Liver (tissue), 9 donors: Measurements from ENCODE around the gene SMURF2. TPM values are rescaled to one million over a fixed set of nuclear protein-coding genes. Genes with fewer than 3 reads are reported as not detected.
A peak's percentile ranks its signal among the peaks of the same experiment; 100 is the strongest.
"Not testable (repeated sequence)": the region's sequence is repeated elsewhere in the genome, so short reads cannot be mapped to it uniquely, and the experiment has no call there.

Experiments
- DNase-seq: peaks from one replicate; pipeline ENCODE4 v3.0.0-alpha.2; 2017; ENCODE audit warnings: low spot score
- H3K27ac ChIP-seq, 2 donors: one replicate each; pipeline ENCODE4 v1.7.0; 2013; ENCODE audit warnings: inconsistent platforms in 2 of 2, low read length in 2 of 2, control low read depth in 1 of 2, low read depth in 1 of 2, mild to moderate bottlenecking in 1 of 2
- H3K27me3 ChIP-seq, 4 donors: one replicate each; pipeline versions ENCODE4 v1.6.1 to v1.7.0; 2013; ENCODE audit warnings: low read length in 3 of 4, inconsistent platforms in 1 of 4, mild to moderate bottlenecking in 1 of 4, moderate library complexity in 1 of 4; ENCODE audit not compliant: control insufficient read depth in 4 of 4, insufficient read depth in 4 of 4
- H3K36me3 ChIP-seq, 4 donors: one replicate each; pipeline versions ENCODE4 v1.6.1 to v1.7.0; 2013; ENCODE audit warnings: low read length in 3 of 4, mild to moderate bottlenecking in 3 of 4, low read depth in 1 of 4, moderate library complexity in 1 of 4; ENCODE audit not compliant: control insufficient read depth in 4 of 4, insufficient read depth in 3 of 4
- H3K4me1 ChIP-seq, 4 donors: one replicate each; pipeline versions ENCODE4 v1.6.1 to v1.7.0; 2013; ENCODE audit warnings: low read length in 3 of 4, mild to moderate bottlenecking in 3 of 4, moderate library complexity in 1 of 4; ENCODE audit not compliant: control insufficient read depth in 4 of 4, insufficient read depth in 4 of 4
- H3K4me3 ChIP-seq, 3 donors: one replicate each; pipeline versions ENCODE4 v1.6.1 to v1.7.0; 2013; ENCODE audit warnings: low read length in 3 of 3, control low read depth in 1 of 3, low read depth in 1 of 3, mild to moderate bottlenecking in 1 of 3
- H3K9ac ChIP-seq, 2 donors: one replicate each; pipeline ENCODE4 v1.7.0; 2013; ENCODE audit warnings: low read length in 2 of 2, mild to moderate bottlenecking in 2 of 2, moderate library complexity in 2 of 2, control low read depth in 1 of 2, low read depth in 1 of 2
- H3K9me3 ChIP-seq, 4 donors: one replicate each; pipeline versions ENCODE4 v1.6.1 to v1.7.0; 2013; ENCODE audit warnings: low read length in 3 of 4; ENCODE audit not compliant: control insufficient read depth in 4 of 4
- FOXA2 ChIP-seq: IDR thresholded peaks from 2 replicates; pipeline ENCODE4 v1.6.1; 2016; ENCODE audit warnings: antibody characterized with exemption
- HNF4A ChIP-seq, 2 donors: conservative IDR thresholded peaks; 2 replicates each; pipeline ENCODE4 v1.6.1; 2016; ENCODE audit warnings: antibody characterized with exemption in 2 of 2, mild to moderate bottlenecking in 2 of 2
- WGBS: extraction: QIAGEN DNeasy Blood & Tissue Kit; methylation state at CpG from one replicate; pipeline ENCODE4 v1.1.7; 2013; 5-methylcytosine and 5-hydroxymethylcytosine counted together
- polyA plus RNA-seq, 2 donors: library from polyadenylated mRNA; stranded (reverse) in 1 of 2; unstranded in 1 of 2; fragments of 200-250 nt in 1 of 2; fragments of >200 nt in 1 of 2; fragmentation: Nextera tagmentation in 1 of 2; extraction: Ambion mirVana in 1 of 2; gene quantifications; one replicate each; pipeline versions ENCODE4 v1.2.1 to v1.2.3, GENCODE V29; 2013 to 2015
- total RNA-seq, 2 donors: library from RNA; depleted of rRNA; stranded (reverse); fragments of >200 nt; gene quantifications; one replicate each; pipeline ENCODE4 v1.2.3, GENCODE V29; 2014
- donor health status: healthy.
- donor health status: healthy.
- donor health status: healthy.
- donor health status: healthy.
- donor health status: healthy.

The SMURF2 gene
- total and polyA plus RNA-seq, 4 donors = 2.0 to 6.9 (median 3.5) TPM

DNA sequence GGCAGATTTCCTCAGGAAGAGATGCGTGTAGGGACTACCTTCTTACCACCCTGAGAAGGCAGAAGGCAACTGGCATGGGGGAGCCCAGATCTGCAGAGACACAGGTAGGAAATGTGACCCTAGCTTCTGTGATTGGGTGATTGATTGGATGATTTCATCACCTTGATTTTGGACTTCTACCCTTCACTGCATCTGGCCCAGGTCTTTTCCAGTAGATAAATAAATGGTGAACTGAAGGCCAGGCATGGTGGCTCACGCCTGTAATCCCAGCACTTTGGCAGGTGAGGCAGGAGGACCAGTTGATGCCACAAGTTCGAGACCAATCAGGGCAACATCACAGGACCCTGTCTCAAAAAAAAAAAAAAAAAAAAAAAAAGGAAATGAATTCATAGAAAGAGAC lies 14.7 kb upstream of the SMURF2 start:
- TF ChIP-seq FOXA2 = no peak
- TF ChIP-seq HNF4A (conservative IDR thresholded peaks at IDR 0.05) = peak; percentile 45 to 56
- Histone ChIP-seq H3K27ac (no peak overlapping the region), H3K27me3 (no peaks in the 10 kb centered on the region), H3K36me3 (no peaks in the 10 kb centered on the region), H3K4me3 (no peak overlapping the region), H3K4me1 (no peaks in the 10 kb centered on the region), H3K9me3 (no peaks in the 10 kb centered on the region), H3K9ac (no peak overlapping the region)
- WGBS = 58% methylated on average over 3 of the region's 3 CpGs
- no peak for DNase-seq

DNA sequence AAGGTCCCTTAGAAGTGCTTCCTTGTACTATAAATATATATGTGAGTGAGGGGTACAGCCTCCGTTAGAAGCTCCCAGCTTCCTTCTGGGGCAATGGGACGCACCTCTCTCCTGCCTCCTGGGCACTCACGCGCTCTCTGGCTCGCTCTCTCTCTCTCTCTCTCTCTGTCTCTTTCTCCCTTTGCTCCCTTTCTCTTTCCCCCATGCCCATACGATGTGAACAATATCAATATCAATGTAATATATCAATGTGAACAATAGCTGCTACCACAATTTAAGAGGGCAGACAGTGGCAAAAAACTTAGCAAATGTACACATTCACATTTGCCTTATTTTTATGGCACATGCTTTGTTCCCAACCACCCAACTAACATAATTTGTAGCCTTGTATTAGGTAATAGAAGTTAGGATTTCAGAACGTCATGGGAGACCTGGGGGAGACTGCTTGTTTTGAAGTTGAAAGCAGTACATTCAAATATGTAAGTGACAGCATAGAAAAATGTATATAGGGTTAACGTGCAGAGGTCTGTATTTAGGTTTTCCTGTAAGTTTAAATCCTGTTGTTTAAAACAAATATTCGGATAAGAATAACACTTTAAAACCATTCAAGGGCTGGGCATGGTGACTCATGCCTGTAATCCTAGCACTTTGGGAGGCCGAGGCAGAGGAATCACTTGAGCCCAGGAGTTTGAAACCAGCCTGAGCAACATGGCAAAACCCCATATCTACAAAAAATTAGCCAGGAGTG lies 8.9 kb upstream of the SMURF2 start:
- H3K4me1 ChIP-seq, H3K9me3 ChIP-seq, H3K36me3 ChIP-seq, H3K4me3 ChIP-seq, H3K27ac ChIP-seq, H3K9ac ChIP-seq, DNase-seq, H3K27me3 ChIP-seq: not testable (repeated sequence)
- 89% methylated on average over 10 of the region's 10 CpGs for WGBS

DNA sequence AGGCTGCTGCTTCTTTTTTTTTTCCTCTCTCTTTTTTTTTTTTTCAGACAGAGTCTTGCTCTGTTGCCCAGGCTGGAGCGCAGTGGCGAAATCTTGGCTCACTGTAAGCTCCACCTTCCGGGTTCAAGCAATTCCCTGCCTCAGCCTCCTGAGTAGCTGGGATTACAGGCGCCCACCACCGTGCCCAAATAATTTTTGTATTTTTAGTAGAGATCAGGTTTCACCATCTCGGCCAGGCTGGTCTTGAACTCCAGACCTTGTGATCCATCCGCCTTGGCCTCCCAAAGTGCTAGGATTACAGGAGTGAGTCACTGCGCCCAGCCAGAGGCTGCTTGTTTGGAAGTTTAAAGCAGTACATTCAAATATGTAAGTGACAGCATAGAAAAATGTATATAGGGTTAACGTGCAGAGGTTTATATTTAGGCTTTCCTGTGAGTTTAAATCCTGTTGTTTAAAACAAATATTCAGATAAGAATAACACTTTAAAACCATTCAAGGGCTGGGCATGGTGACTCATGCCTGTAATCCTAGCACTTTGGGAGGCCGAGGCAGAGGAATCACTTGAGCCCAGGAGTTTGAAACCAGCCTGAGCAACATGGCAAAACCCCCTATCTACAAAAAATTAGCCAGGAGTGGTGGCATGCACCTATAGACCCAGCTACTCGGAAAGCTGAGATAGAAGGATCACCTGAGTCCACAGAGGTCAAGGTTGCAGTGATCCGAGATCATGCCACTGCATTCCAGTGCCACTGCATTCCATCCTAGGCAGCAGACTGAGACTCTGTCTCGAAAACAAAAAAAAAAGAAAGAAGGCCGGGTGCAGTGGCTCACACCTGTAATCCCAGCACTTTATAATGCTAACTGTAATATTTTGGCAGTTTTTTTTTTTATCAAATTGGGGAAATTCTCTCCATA lies 6.0 kb upstream of the SMURF2 start:
- not testable (repeated sequence) for H3K36me3 ChIP-seq, DNase-seq

GRCh38 chr17:64664299-64664981 lies 2.3 kb upstream of the SMURF2 start:
- 84% methylated on average over 6 of the region's 6 CpGs for WGBS
- H3K4me3 ChIP-seq, H3K27ac ChIP-seq, DNase-seq, H3K9me3 ChIP-seq, H3K9ac ChIP-seq, H3K27me3 ChIP-seq, H3K36me3 ChIP-seq: not testable (repeated sequence)
- peaks cover 2 to 19% (median 11%) of the 10 kb centered on the region in 4 donors for H3K4me1 ChIP-seq

More for the DNA sequence above, 6.0 kb upstream of the SMURF2 start:
- H3K27me3 ChIP-seq, H3K9me3 ChIP-seq, H3K27ac ChIP-seq, H3K9ac ChIP-seq, H3K4me1 ChIP-seq, H3K4me3 ChIP-seq: not testable (repeated sequence)
- WGBS = 87% methylated on average over 14 of the region's 14 CpGs

DNA sequence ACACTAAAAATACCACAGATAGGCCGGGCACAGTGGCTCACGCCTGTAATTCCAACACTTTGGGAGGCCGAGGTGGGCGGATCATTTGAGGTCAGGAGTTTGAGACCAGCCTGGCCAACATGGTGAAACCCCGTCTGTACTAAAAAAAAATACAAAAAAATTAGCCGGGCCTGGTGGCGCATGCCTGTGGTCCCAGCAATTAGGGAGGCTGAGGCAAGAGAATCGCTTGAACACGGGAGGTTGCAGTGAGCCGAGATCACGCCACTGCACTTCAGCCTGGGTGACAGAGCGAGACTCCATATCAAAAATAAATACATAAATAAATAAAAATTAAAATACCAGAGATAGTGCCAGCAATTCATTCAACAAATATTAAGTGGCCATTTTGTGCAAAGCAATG lies 1.7 kb upstream of the SMURF2 start:
- H3K9me3 ChIP-seq, H3K27me3 ChIP-seq, DNase-seq, H3K9ac ChIP-seq, H3K4me3 ChIP-seq, H3K36me3 ChIP-seq, H3K27ac ChIP-seq: not testable (repeated sequence)
- WGBS = 97% methylated on average over 12 of the region's 12 CpGs
- H3K4me1 ChIP-seq = peaks cover 2 to 19% (median 11%) of the 10 kb centered on the region in 4 donors
